Chondrocyte (in vitro differentiated cells): ENCODE measurements around the gene SFMBT2. TPM values are rescaled to one million over a fixed set of nuclear protein-coding genes. Genes with fewer than 3 reads are reported as not detected.
"Not testable (repeated sequence)": the region's sequence is repeated elsewhere in the genome, so short reads cannot be mapped to it uniquely, and the experiment has no call there.

Source experiments
- DNase-seq: peaks from one replicate; pipeline ENCODE4 v3.0.0; 2021; ENCODE audit warnings: mixed read lengths, low spot score
- H3K27ac Mint-ChIP-seq: one replicate; pipeline ENCODE4 v1.8.0; 2021; ENCODE audit warnings: mild to moderate bottlenecking, moderate library complexity, mixed read lengths; ENCODE audit not compliant: unreplicated experiment
- H3K27me3 Mint-ChIP-seq: 2 replicates; pipeline ENCODE4 v1.8.0; 2021; ENCODE audit warnings: low read depth, mixed read lengths
- H3K36me3 Mint-ChIP-seq: 2 replicates; pipeline ENCODE4 v1.8.0; 2021; ENCODE audit warnings: low read depth, mixed read lengths
- H3K4me1 Mint-ChIP-seq: 2 replicates; pipeline ENCODE4 v1.8.0; 2021; ENCODE audit warnings: low read depth, mild to moderate bottlenecking, mixed read lengths
- H3K4me3 Mint-ChIP-seq: one replicate; pipeline ENCODE4 v1.8.0; 2021; ENCODE audit warnings: mild to moderate bottlenecking, moderate library complexity, mixed read lengths; ENCODE audit not compliant: unreplicated experiment
- H3K9me3 Mint-ChIP-seq: 2 replicates; pipeline ENCODE4 v1.8.0; 2021; ENCODE audit warnings: low read depth, mixed read lengths
- CTCF ChIP-seq: fragments of 200-600 bp; sonication (generic); IDR thresholded peaks from 2 replicates; pipeline ENCODE4 v1.5.0; 2021; ENCODE audit warnings: antibody characterized with exemption, mild to moderate bottlenecking, moderate library complexity
- total RNA-seq: library from RNA; stranded (reverse); gene quantifications from 3 replicates; pipeline ENCODE4 v1.2.1, GENCODE V29; 2021

The SFMBT2 gene
- total RNA-seq, 1 donor from 2014 or later = 1.9 TPM

GRCh38 chr10:7401156-7401555 is 9.7 kb downstream of the SFMBT2 start:
- Mint-ChIP-seq H3K4me3 (no peak overlapping the region), H3K36me3 (no peaks in the 10 kb centered on the region), H3K4me1 (peaks cover 12% of the 10 kb centered on the region), H3K27me3 (no peaks in the 10 kb centered on the region), H3K27ac (no peak overlapping the region), H3K9me3 (no peaks in the 10 kb centered on the region)
- DNase-seq = no peak
- TF ChIP-seq CTCF = no peak

GRCh38 chr10:7400068-7400715 is 10.6 kb downstream of the SFMBT2 start:
- no peak for TF ChIP-seq CTCF
- Mint-ChIP-seq H3K4me1 (peaks cover 12% of the 10 kb centered on the region), H3K27me3 (no peaks in the 10 kb centered on the region), H3K27ac (no peak overlapping the region), H3K36me3 (no peaks in the 10 kb centered on the region), H3K4me3 (no peak overlapping the region), H3K9me3 (no peaks in the 10 kb centered on the region)
- no peak for DNase-seq

- peaks cover 12% of the 10 kb centered on the region for H3K4me1 Mint-ChIP-seq
- no peak overlapping the region for H3K27ac Mint-ChIP-seq
- no peak overlapping the region for H3K4me3 Mint-ChIP-seq
- H3K36me3 Mint-ChIP-seq = no peaks in the 10 kb centered on the region
- no peaks in the 10 kb centered on the region for H3K9me3 Mint-ChIP-seq
- DNase-seq = no peak
- TF ChIP-seq CTCF = no peak
- no peaks in the 10 kb centered on the region for H3K27me3 Mint-ChIP-seq
These were observed 11.3 kb downstream of the SFMBT2 start for GRCh38 chr10:7399533-7399932.

GRCh38 chr10:7397049-7398035 is 13.5 kb downstream of the SFMBT2 start:
- Mint-ChIP-seq H3K27ac (no peak overlapping the region), H3K36me3 (no peaks in the 10 kb centered on the region), H3K9me3 (no peaks in the 10 kb centered on the region), H3K27me3 (no peaks in the 10 kb centered on the region), H3K4me3 (no peak overlapping the region), H3K4me1 (peaks cover 10% of the 10 kb centered on the region)
- no peak for TF ChIP-seq CTCF
- no peak for DNase-seq

- H3K36me3 Mint-ChIP-seq, DNase-seq, H3K9me3 Mint-ChIP-seq, H3K27me3 Mint-ChIP-seq, H3K27ac Mint-ChIP-seq, H3K4me1 Mint-ChIP-seq, H3K4me3 Mint-ChIP-seq: not testable (repeated sequence)
These were observed 18.5 kb downstream of the SFMBT2 start for GRCh38 chr10:7392301-7392700.
